Lower lobe of right lung (tissue), 2 donors: ENCODE data around the gene ZNF20. TPM values are rescaled to one million over a fixed set of nuclear protein-coding genes. Genes with fewer than 3 reads are reported as not detected.

Experiments
- ATAC-seq, 2 donors: fragments of 200-7000 bp; cut with Tn5 transposase; one replicate each; pipeline ENCODE4 v1.9.1; 2020 to 2022; ENCODE audit warnings: mild to moderate bottlenecking in 2 of 2, moderate library complexity in 2 of 2
- DNase-seq: peaks from one replicate; pipeline ENCODE4 v3.0.0-alpha.2; 2020
- H3K27ac ChIP-seq: fragments of 200-600 bp; one replicate; pipeline ENCODE4 v1.8.0; 2022
- H3K27me3 ChIP-seq: fragments of 200-600 bp; one replicate; pipeline ENCODE4 v1.8.0; 2022; ENCODE audit warnings: low read depth
- H3K36me3 ChIP-seq: fragments of 200-600 bp; one replicate; pipeline ENCODE4 v1.8.0; 2022; ENCODE audit warnings: mild to moderate bottlenecking
- H3K4me1 ChIP-seq: fragments of 200-600 bp; one replicate; pipeline ENCODE4 v1.8.0; 2022
- H3K4me3 ChIP-seq: fragments of 200-600 bp; one replicate; pipeline ENCODE4 v1.8.0; 2022; ENCODE audit warnings: mild to moderate bottlenecking
- H3K9me3 ChIP-seq: fragments of 200-600 bp; one replicate; pipeline ENCODE4 v1.8.0; 2022
- intact Hi-C: fragments of 100-400 bp; cut with DNase I; formaldehyde crosslinking; loops from one replicate; pipeline ENCODE4 v1.11.0; 2022
- total RNA-seq: library from RNA; stranded (reverse); fragmentation: NEBNext Ultra II Directional; extraction: Animal tissue kit (Norgen Biotek cat#: 25700); gene quantifications from one replicate; pipeline ENCODE4 v1.2.1, GENCODE V29; 2021
- TF ChIP-seq, protein P1 (sequence below): fragments of 200-600 bp; IDR thresholded peaks from one replicate; pipeline ENCODE4 v1.8.0; 2022; ENCODE audit warnings: antibody characterized with exemption, mild to moderate bottlenecking
- donor health status: DM: no; HTN: yes; CAD: no; lungs with severe emphysema.

The ZNF20 gene
- total RNA-seq, 1 donor from 2014 or later: 6.6 TPM

- TF ChIP-seq, protein P1, sequence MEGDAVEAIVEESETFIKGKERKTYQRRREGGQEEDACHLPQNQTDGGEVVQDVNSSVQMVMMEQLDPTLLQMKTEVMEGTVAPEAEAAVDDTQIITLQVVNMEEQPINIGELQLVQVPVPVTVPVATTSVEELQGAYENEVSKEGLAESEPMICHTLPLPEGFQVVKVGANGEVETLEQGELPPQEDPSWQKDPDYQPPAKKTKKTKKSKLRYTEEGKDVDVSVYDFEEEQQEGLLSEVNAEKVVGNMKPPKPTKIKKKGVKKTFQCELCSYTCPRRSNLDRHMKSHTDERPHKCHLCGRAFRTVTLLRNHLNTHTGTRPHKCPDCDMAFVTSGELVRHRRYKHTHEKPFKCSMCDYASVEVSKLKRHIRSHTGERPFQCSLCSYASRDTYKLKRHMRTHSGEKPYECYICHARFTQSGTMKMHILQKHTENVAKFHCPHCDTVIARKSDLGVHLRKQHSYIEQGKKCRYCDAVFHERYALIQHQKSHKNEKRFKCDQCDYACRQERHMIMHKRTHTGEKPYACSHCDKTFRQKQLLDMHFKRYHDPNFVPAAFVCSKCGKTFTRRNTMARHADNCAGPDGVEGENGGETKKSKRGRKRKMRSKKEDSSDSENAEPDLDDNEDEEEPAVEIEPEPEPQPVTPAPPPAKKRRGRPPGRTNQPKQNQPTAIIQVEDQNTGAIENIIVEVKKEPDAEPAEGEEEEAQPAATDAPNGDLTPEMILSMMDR: no peak
- peaks cover 47% of the 10 kb centered on the region for H3K36me3 ChIP-seq
- no peak for DNase-seq
- intact Hi-C loops: no loop called here
- H3K27ac ChIP-seq: no peak overlapping the region
- H3K4me3 ChIP-seq: no peak overlapping the region
- no peak for ATAC-seq
- no peaks in the 10 kb centered on the region for H3K4me1 ChIP-seq
- peaks cover 41% of the 10 kb centered on the region for H3K9me3 ChIP-seq
- no peaks in the 10 kb centered on the region for H3K27me3 ChIP-seq
Observed at GRCh38 chr19:12133069-12133468, 7.1 kb downstream of the ZNF20 start.

GRCh38 chr19:12126707-12127106, 13.4 kb downstream of the ZNF20 start:
- Histone ChIP-seq H3K4me1 (no peaks in the 10 kb centered on the region), H3K9me3 (peaks cover 13% of the 10 kb centered on the region), H3K27me3 (no peaks in the 10 kb centered on the region), H3K27ac (no peak overlapping the region), H3K36me3 (no peaks in the 10 kb centered on the region), H3K4me3 (no peak overlapping the region)
- TF ChIP-seq, protein P1: peak; percentile 56
- intact Hi-C loops: no loop called here
- DNase-seq (no peak), ATAC-seq (no peak)

GRCh38 chr19:12117201-12117970, 22.8 kb downstream of the ZNF20 start:
- Histone ChIP-seq H3K9me3 (peaks cover 4% of the 10 kb centered on the region), H3K27ac (no peak overlapping the region), H3K4me1 (no peaks in the 10 kb centered on the region), H3K27me3 (no peaks in the 10 kb centered on the region), H3K4me3 (no peak overlapping the region), H3K36me3 (no peaks in the 10 kb centered on the region)
- no peak for ATAC-seq
- no peak for DNase-seq
- intact Hi-C loops: no loop called here
- TF ChIP-seq, protein P1: no peak

DNA sequence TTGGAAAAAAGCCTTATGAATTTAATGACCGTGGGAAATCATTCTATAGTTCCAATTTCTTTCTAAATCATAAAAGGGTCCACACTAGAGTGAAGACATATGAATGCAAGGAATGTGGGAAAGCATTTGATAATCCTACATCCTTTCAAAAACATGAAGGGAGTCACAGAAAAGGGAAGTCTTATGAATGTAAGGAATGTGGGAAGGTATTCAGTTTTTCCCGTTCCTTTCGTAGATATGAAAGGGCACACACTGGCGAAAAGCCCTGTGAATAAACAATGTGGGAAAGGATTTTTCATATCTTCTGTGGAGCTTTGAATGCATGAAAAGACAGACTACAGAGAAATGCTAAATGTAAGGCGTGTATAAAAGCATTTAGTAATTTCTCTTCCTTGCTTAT, 27.0 kb downstream of the ZNF20 start:
- TF ChIP-seq, protein P1: no peak
- intact Hi-C loops: no loop called here
- no peak for ATAC-seq
- Histone ChIP-seq H3K27me3 (no peaks in the 10 kb centered on the region), H3K36me3 (peaks cover 12% of the 10 kb centered on the region), H3K4me1 (no peaks in the 10 kb centered on the region), H3K4me3 (no peak overlapping the region), H3K27ac (no peak overlapping the region), H3K9me3 (peaks cover 21% of the 10 kb centered on the region)
- no peak for DNase-seq

GRCh38 chr19:12112701-12113100, 27.4 kb downstream of the ZNF20 start:
- TF ChIP-seq, protein P1: no peak

More at GRCh38 chr19:12112701-12113100, 27.4 kb downstream of the ZNF20 start:
- Histone ChIP-seq H3K36me3 (peaks cover 12% of the 10 kb centered on the region), H3K9me3 (peaks cover 21% of the 10 kb centered on the region), H3K4me3 (no peak overlapping the region), H3K27ac (no peak overlapping the region), H3K27me3 (no peaks in the 10 kb centered on the region), H3K4me1 (no peaks in the 10 kb centered on the region)
- intact Hi-C loops: no loop called here
- DNase-seq (no peak), ATAC-seq (no peak)
